Measurements from ENCODE around the gene STAT5A.

STAT5A gene

DNA sequence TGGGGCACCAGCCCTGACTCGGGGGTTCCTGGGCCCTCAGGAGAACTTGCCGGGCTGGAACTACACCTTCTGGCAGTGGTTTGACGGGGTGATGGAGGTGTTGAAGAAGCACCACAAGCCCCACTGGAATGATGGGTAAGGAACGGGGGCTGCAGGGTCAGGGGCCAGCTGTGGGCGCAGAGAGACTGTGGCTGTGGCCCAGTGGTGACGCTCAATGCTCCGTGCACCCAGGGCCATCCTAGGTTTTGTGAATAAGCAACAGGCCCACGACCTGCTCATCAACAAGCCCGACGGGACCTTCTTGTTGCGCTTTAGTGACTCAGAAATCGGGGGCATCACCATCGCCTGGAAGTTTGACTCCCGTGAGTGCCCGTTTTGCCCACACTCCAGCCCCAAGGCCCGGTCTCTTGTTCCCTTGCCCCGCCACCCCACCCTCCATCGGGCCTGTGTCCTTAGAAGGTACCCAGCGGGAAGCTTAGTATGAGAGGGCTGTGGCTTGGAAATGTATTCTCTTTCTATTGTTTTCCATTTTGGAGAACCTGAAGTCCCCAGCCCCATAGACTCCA, 19.1 kb downstream of the STAT5A start:
- H3K27ac ChIP-seq: no peak overlapping the region
- CTCF ChIA-PET: interaction anchor here (0.6 kb wide), 1 partner anchor 111 kb away, joined by 3 read pairs; no protein-coding TSS in a partner anchor
- DNase-seq (ENCODE audit: low spot score): no peak
- TF ChIP-seq, protein P1, sequence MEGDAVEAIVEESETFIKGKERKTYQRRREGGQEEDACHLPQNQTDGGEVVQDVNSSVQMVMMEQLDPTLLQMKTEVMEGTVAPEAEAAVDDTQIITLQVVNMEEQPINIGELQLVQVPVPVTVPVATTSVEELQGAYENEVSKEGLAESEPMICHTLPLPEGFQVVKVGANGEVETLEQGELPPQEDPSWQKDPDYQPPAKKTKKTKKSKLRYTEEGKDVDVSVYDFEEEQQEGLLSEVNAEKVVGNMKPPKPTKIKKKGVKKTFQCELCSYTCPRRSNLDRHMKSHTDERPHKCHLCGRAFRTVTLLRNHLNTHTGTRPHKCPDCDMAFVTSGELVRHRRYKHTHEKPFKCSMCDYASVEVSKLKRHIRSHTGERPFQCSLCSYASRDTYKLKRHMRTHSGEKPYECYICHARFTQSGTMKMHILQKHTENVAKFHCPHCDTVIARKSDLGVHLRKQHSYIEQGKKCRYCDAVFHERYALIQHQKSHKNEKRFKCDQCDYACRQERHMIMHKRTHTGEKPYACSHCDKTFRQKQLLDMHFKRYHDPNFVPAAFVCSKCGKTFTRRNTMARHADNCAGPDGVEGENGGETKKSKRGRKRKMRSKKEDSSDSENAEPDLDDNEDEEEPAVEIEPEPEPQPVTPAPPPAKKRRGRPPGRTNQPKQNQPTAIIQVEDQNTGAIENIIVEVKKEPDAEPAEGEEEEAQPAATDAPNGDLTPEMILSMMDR (conservative IDR thresholded peaks at IDR 0.05; ENCODE audit: low read depth): no peak
- POLR2A ChIA-PET (ENCODE audit: low non-redundant PET): no interaction called here

DNA sequence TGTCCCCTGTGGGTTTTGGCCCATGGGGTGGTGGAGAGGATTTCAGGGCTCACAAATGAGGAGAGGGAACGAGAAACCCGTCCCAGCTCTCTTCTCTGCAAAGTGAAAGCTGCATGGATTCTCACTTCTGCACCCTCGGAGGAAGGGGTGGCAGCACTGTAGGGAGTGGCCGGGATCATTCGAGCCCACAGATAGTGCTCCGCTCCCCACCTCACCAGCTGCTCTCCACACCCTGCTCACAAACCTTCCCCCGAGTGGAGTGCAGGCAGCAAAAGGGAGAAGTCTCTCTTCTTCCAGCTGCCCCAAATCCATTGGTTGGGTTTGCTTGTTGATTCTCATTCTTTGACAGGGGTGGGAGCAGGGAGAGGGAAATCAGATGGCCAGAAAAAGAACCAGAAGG, 20.1 kb downstream of the STAT5A start:
- ChIA-PET POLR2A (ENCODE audit: low non-redundant PET) (no interaction called here), CTCF (interaction anchor here (0.5 kb wide), 1 partner anchor 429 kb away, joined by 3 read pairs; no protein-coding TSS in a partner anchor)

GRCh38 chr17:42309142-42309541, 20.8 kb downstream of the STAT5A start:
- TF ChIP-seq, protein P1 (conservative IDR thresholded peaks at IDR 0.05; ENCODE audit: low read depth): no peak
- H3K27ac ChIP-seq: no peak overlapping the region
- CTCF ChIA-PET: interaction anchor here (0.5 to 1.0 kb wide), 2 partner anchors 218 to 428 kb away, joined by 3 to 5 read pairs; no protein-coding TSS in a partner anchor
- POLR2A ChIA-PET (ENCODE audit: low non-redundant PET): no interaction called here
- no peak for DNase-seq (ENCODE audit: low spot score)

More for the DNA sequence above, 20.1 kb downstream of the STAT5A start:
- no peak for DNase-seq (ENCODE audit: low spot score)
- TF ChIP-seq, protein P1 (conservative IDR thresholded peaks at IDR 0.05; ENCODE audit: low read depth): no peak
- H3K27ac ChIP-seq: no peak overlapping the region

- ChIA-PET POLR2A (ENCODE audit: low non-redundant PET) (no interaction called here), CTCF (interaction anchor here (0.7 to 1.0 kb wide), 2 partner anchors 110 to 217 kb away, joined by 3 to 5 read pairs; no protein-coding TSS in a partner anchor)
- TF ChIP-seq, protein P1 (conservative IDR thresholded peaks at IDR 0.05; ENCODE audit: low read depth): no peak
- DNase-seq (ENCODE audit: low spot score): no peak
- peak overlapping the region; percentile 41 for H3K27ac ChIP-seq
Observed at GRCh38 chr17:42309986-42310786, 21.9 kb downstream of the STAT5A start.

DNA sequence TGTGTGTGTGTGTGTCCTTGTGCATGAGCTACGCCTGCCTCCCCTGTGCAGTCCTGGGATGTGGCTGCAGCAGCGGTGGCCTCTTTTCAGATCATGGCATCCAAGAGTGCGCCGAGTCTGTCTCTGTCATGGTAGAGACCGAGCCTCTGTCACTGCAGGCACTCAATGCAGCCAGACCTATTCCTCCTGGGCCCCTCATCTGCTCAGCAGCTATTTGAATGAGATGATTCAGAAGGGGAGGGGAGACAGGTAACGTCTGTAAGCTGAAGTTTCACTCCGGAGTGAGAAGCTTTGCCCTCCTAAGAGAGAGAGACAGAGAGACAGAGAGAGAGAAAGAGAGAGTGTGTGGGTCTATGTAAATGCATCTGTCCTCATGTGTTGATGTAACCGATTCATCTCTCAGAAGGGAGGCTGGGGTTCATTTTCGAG, 22.5 kb downstream of the STAT5A start:
- ChIA-PET POLR2A (ENCODE audit: low non-redundant PET) (no interaction called here), CTCF (interaction anchor here (0.6 to 2.1 kb wide), 5 partner anchors 9 to 532 kb away, joined by 3 to 10 read pairs (median 3); no protein-coding TSS in a partner anchor)
- peak overlapping the region; percentile 41 for H3K27ac ChIP-seq
- DNase-seq (ENCODE audit: low spot score): no peak
- TF ChIP-seq, protein P1 (conservative IDR thresholded peaks at IDR 0.05; ENCODE audit: low read depth): no peak

DNA sequence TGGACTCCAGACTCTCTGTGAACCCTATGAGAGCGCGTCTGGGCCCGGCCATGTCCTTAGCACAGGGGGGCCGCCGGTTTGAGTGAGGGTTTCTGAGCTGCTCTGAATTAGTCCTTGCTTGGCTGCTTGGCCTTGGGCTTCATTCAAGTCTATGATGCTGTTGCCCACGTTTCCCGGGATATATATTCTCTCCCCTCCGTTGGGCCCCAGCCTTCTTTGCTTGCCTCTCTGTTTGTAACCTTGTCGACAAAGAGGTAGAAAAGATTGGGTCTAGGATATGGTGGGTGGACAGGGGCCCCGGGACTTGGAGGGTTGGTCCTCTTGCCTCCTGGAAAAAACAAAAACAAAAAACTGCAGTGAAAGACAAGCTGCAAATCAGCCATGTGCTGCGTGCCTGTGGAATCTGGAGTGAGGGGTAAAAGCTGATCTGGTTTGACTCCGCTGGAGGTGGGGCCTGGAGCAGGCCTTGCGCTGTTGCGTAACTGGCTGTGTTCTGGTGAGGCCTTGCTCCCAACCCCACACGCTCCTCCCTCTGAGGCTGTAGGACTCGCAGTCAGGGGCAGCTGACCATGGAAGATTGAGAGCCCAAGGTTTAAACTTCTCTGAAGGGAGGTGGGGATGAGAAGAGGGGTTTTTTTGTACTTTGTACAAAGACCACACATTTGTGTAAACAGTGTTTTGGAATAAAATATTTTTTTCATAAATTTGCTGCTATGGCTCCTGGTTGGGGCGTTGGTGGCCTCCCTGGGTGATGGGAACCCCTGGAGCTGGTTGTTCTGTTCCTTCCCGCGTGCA, 23.1 kb downstream of the STAT5A start:
- TF ChIP-seq, protein P1 (conservative IDR thresholded peaks at IDR 0.05; ENCODE audit: low read depth): no peak
- CTCF ChIA-PET: interaction anchor here (0.6 to 2.1 kb wide), 10 partner anchors 9 to 1125 kb away, joined by 3 to 10 read pairs (median 4); no protein-coding TSS in a partner anchor
- H3K27ac ChIP-seq: peak overlapping the region; percentile 41
- DNase-seq (ENCODE audit: low spot score): no peak
- POLR2A ChIA-PET (ENCODE audit: low non-redundant PET): no interaction called here

Measured in RWPE1 (cell line).